Measurements from ENCODE around the gene ARHGAP9. TPM values are rescaled to one million over a fixed set of nuclear protein-coding genes. Genes with fewer than 3 reads are reported as not detected.

Gene ARHGAP9
- total RNA-seq: 100 to 1,000 TPM; 130 to 133 TPM

- ChIA-PET POLR2A (interaction anchor here (1.2 kb wide), 1 partner anchor 40 kb away, joined by 10 read pairs; the partner anchor contains the start of gene DDIT3), CTCF (interaction anchor here (1.2 to 8.5 kb wide), 4 partner anchors 9 to 104 kb away, joined by 3 to 120 read pairs (median 6); partner anchors contain the start of gene GLI1)
Observed at GRCh38 chr12:57479376-57480115, at the start of gene ARHGAP9. Gene ARHGAP9 (minus strand): TSS chr12:57479866. CDS start chr12:57479406, 460 bp downstream.

GRCh38 chr12:57528831-57529555 is 49.3 kb upstream of the ARHGAP9 start:
- CTCF ChIA-PET: no interaction called here
- POLR2A ChIA-PET: no interaction called here

- ChIA-PET POLR2A (no interaction called here), CTCF (no interaction called here)
Observed at GRCh38 chr12:57528176-57528575, 48.5 kb upstream of the ARHGAP9 start.

GRCh38 chr12:57527184-57527583 is 47.5 kb upstream of the ARHGAP9 start:
- CTCF ChIA-PET: no interaction called here
- POLR2A ChIA-PET: interaction anchor here (0.6 kb wide), 1 partner anchor 18 kb away, joined by 4 read pairs; no protein-coding TSS in a partner anchor

- POLR2A ChIA-PET: interaction anchor here (0.6 kb wide), 1 partner anchor 18 kb away, joined by 4 read pairs; no protein-coding TSS in a partner anchor
Observed at GRCh38 chr12:57526477-57527126, 46.9 kb upstream of the ARHGAP9 start.

GRCh38 chr12:57525615-57526383 is 46.1 kb upstream of the ARHGAP9 start:
- ChIA-PET CTCF (no interaction called here), POLR2A (no interaction called here)

More at GRCh38 chr12:57526477-57527126, 46.9 kb upstream of the ARHGAP9 start:
- CTCF ChIA-PET: no interaction called here

GRCh38 chr12:57524814-57525614 is 45.3 kb upstream of the ARHGAP9 start:
- CTCF ChIA-PET: interaction anchor here (0.9 to 1.2 kb wide), 2 partner anchors 58 to 133 kb away, joined by 3 read pairs; no protein-coding TSS in a partner anchor
- POLR2A ChIA-PET: interaction anchor here (0.8 to 1.0 kb wide), 2 partner anchors 22 to 67 kb away, joined by 3 read pairs; partner anchors contain the start of gene DCTN2

GRCh38 chr12:57523706-57524614 is 44.3 kb upstream of the ARHGAP9 start:
- CTCF ChIA-PET: interaction anchor here (0.5 to 1.2 kb wide), 3 partner anchors 21 to 134 kb away, joined by 3 read pairs; no protein-coding TSS in a partner anchor
- POLR2A ChIA-PET: interaction anchor here (0.5 to 1.0 kb wide), 5 partner anchors 23 to 217 kb away, joined by 3 to 4 read pairs (median 3); partner anchors contain the start of gene DCTN2

- POLR2A ChIA-PET: interaction anchor here (1.0 kb wide), 1 partner anchor 32 kb away, joined by 3 read pairs; no protein-coding TSS in a partner anchor
- CTCF ChIA-PET: no interaction called here
Observed at GRCh38 chr12:57522887-57523705, 43.4 kb upstream of the ARHGAP9 start.

GRCh38 chr12:57522011-57522886 is 42.6 kb upstream of the ARHGAP9 start, which contains the start of gene MBD6:
Gene MBD6 (plus strand): TSS chr12:57522824. CDS start chr12:57524304, 1,480 bp downstream.
- ChIA-PET POLR2A (interaction anchor here (1.0 kb wide), 1 partner anchor 31 kb away, joined by 3 read pairs; no protein-coding TSS in a partner anchor), CTCF (no interaction called here)

GRCh38 chr12:57521525-57522010 is 41.9 kb upstream of the ARHGAP9 start:
- ChIA-PET POLR2A (no interaction called here), CTCF (no interaction called here)

- POLR2A ChIA-PET: interaction anchor here (0.7 to 2.6 kb wide), 11 partner anchors 9 to 293 kb away, joined by 3 to 10 read pairs (median 3); partner anchors contain the start of genes ARHGAP9 and DCTN2
- CTCF ChIA-PET: interaction anchor here (1.5 to 2.1 kb wide), 2 partner anchors 32 to 43 kb away, joined by 4 to 7 read pairs; partner anchors contain the start of gene MARS1
Observed at GRCh38 chr12:57520053-57520818, 40.6 kb upstream of the ARHGAP9 start, which contains the start of gene DDIT3. Gene DDIT3 (minus strand): TSS chr12:57520514. CDS start chr12:57517406, 3,108 bp downstream.

- CTCF ChIA-PET: interaction anchor here (0.6 to 2.1 kb wide), 4 partner anchors 23 to 212 kb away, joined by 3 to 7 read pairs (median 4); partner anchors contain the start of gene MARS1
Observed at GRCh38 chr12:57519796-57520052, 40.1 kb upstream of the ARHGAP9 start.

More at GRCh38 chr12:57519796-57520052, 40.1 kb upstream of the ARHGAP9 start:
- POLR2A ChIA-PET: interaction anchor here (0.6 to 2.6 kb wide), 9 partner anchors 8 to 293 kb away, joined by 3 to 10 read pairs (median 5); partner anchors contain the start of genes ARHGAP9 and DCTN2
